Neural cell (in vitro differentiated cells): ENCODE measurements around the gene RPL15. TPM values are rescaled to one million over a fixed set of nuclear protein-coding genes. Genes with fewer than 3 reads are reported as not detected.

Source experiments
- H2AFZ ChIP-seq: fragments of 200-600, 300-800 bp; sonication (generic), shearing (Covaris generic); 2 replicates; pipeline ENCODE4 v1.6.0; 2014; ENCODE audit warnings: low read depth, mild to moderate bottlenecking, antibody characterized with exemption, low read length, moderate library complexity
- H3F3A ChIP-seq: fragments of 200-600 bp; shearing (Covaris generic); 2 replicates; pipeline ENCODE4 v1.6.1; 2016; ENCODE audit warnings: mild to moderate bottlenecking, moderate library complexity, mixed read lengths, antibody characterized with exemption, low read length; ENCODE audit not compliant: insufficient read depth, poor library complexity, severe bottlenecking
- H3K27ac ChIP-seq: fragments of 200-600, 300-800 bp; sonication (generic), shearing (Covaris generic); 2 replicates; pipeline ENCODE4 v1.5.1; 2014; ENCODE audit warnings: mild to moderate bottlenecking, low read length, moderate library complexity
- H3K27me3 ChIP-seq: fragments of 300-800, 200-600 bp; sonication (generic), shearing (Covaris generic); 2 replicates; pipeline ENCODE4 v1.6.0; 2014; ENCODE audit warnings: mild to moderate bottlenecking, low read depth, low read length, moderate library complexity; ENCODE audit not compliant: insufficient read depth
- H3K36me3 ChIP-seq: fragments of 300-800, 200-600 bp; sonication (generic), shearing (Covaris generic); 2 replicates; pipeline ENCODE4 v1.5.1; 2014; ENCODE audit warnings: mild to moderate bottlenecking, antibody characterized with exemption, low read length, moderate library complexity; ENCODE audit not compliant: insufficient read depth
- H3K4me2 ChIP-seq: fragments of 300-800, 200-600 bp; sonication (generic), shearing (Covaris generic); 2 replicates; pipeline ENCODE4 v1.6.0; 2014; ENCODE audit warnings: mild to moderate bottlenecking, low read length
- H3K4me3 ChIP-seq: fragments of 300-800, 200-600 bp; sonication (generic), shearing (Covaris generic); 2 replicates; pipeline ENCODE4 v1.5.1; 2014; ENCODE audit warnings: mild to moderate bottlenecking, low read length, moderate library complexity
- H3K79me2 ChIP-seq: fragments of 200-600 bp; shearing (Covaris generic); replicated peaks from 2 replicates; pipeline ENCODE4 v1.6.0; 2014; ENCODE audit warnings: mild to moderate bottlenecking, low read length, moderate library complexity; ENCODE audit not compliant: insufficient read depth
- H3K9ac ChIP-seq: fragments of 300-800, 200-600 bp; sonication (generic), shearing (Covaris generic); 2 replicates; pipeline ENCODE4 v1.6.1; 2016; ENCODE audit warnings: mild to moderate bottlenecking, low read length, mixed read lengths
- H3K9me2 ChIP-seq: fragments of 200-600 bp; shearing (Covaris generic); 2 replicates; pipeline ENCODE4 v1.6.1; 2016; ENCODE audit warnings: mild to moderate bottlenecking, low read length, mixed read lengths; ENCODE audit not compliant: insufficient read depth
- H3K9me3 ChIP-seq: fragments of 200-600, 300-800 bp; sonication (generic), shearing (Covaris generic); 2 replicates; pipeline ENCODE4 v1.6.1; 2016; ENCODE audit warnings: mild to moderate bottlenecking, mixed run types, low read length, moderate library complexity, mixed read lengths
- H4K20me1 ChIP-seq: fragments of 200-600 bp; shearing (Covaris generic); 2 replicates; pipeline ENCODE4 v1.6.1; 2016; ENCODE audit warnings: mild to moderate bottlenecking, mixed run types; ENCODE audit not compliant: insufficient read depth
- CTCF ChIP-seq: fragments of 450-650 bp; IDR thresholded peaks from 2 replicates; pipeline ENCODE4 v1.5.1; 2014; ENCODE audit warnings: antibody characterized with exemption, mild to moderate bottlenecking, moderate library complexity; ENCODE audit not compliant: poor library complexity, severe bottlenecking
- EP300 ChIP-seq: fragments of 450-650 bp; conservative IDR thresholded peaks from 2 replicates; pipeline ENCODE4 v1.6.1; 2014; ENCODE audit warnings: antibody characterized with exemption, mild to moderate bottlenecking, moderate library complexity; ENCODE audit not compliant: poor library complexity, severe bottlenecking
- EZH2 ChIP-seq: fragments of 200-600, 300-800 bp; shearing (Covaris generic), sonication (generic); IDR thresholded peaks from 2 replicates; pipeline ENCODE4 v1.6.1; 2014; ENCODE audit warnings: antibody characterized with exemption, low read length, borderline replicate concordance, mild to moderate bottlenecking; ENCODE audit not compliant: insufficient read depth, poor library complexity, severe bottlenecking
- MXI1 ChIP-seq: fragments of 450-650 bp; conservative IDR thresholded peaks from 2 replicates; pipeline ENCODE4 v1.6.1; 2014; ENCODE audit warnings: antibody characterized with exemption, mild to moderate bottlenecking; ENCODE audit not compliant: poor library complexity, severe bottlenecking
- POLR2AphosphoS5 ChIP-seq: IDR thresholded peaks from 2 replicates; pipeline ENCODE4 v1.6.1; 2012
- RAD21 ChIP-seq: fragments of 450-650 bp; conservative IDR thresholded peaks from 2 replicates; pipeline ENCODE4 v1.6.1; 2014; ENCODE audit warnings: antibody characterized with exemption, mild to moderate bottlenecking, moderate library complexity
- REST ChIP-seq: IDR thresholded peaks from 2 replicates; pipeline ENCODE4 v1.6.1; 2012; ENCODE audit warnings: borderline replicate concordance
- SMC3 ChIP-seq: fragments of 450-650 bp; conservative IDR thresholded peaks from 2 replicates; pipeline ENCODE4 v1.6.1; 2014; ENCODE audit warnings: antibody characterized with exemption, mild to moderate bottlenecking, moderate library complexity; ENCODE audit not compliant: poor library complexity
- TAF1 ChIP-seq: IDR thresholded peaks from 2 replicates; pipeline ENCODE4 v1.6.1; 2012; ENCODE audit warnings: low read depth
- polyA plus RNA-seq: library from polyadenylated mRNA; depleted of rRNA; stranded (reverse); fragments of >200 nt; gene quantifications from 2 replicates; pipeline ENCODE4 v1.2.3, GENCODE V29; 2014

The RPL15 gene
- polyA plus RNA-seq, 1 donor from 2014 or later: 3,247 TPM

- Histone ChIP-seq H3K36me3 (no peaks in the 10 kb centered on the region), H2AFZ (no peak overlapping the region), H3K9ac (no peak overlapping the region), H3K27me3 (no peaks in the 10 kb centered on the region), H4K20me1 (no peaks in the 10 kb centered on the region), H3K9me2 (no peaks in the 10 kb centered on the region), H3K4me2 (no peak overlapping the region), H3K79me2 (peaks cover 3% of the 10 kb centered on the region), H3K9me3 (no peaks in the 10 kb centered on the region), H3F3A (no peaks in the 10 kb centered on the region), H3K27ac (no peak overlapping the region), H3K4me3 (no peak overlapping the region)
- TF ChIP-seq TAF1 (no peak), MXI1 (no peak), CTCF (no peak), POLR2AphosphoS5 (no peak), RAD21 (no peak), REST (no peak), EP300 (no peak), EZH2 (no peak), SMC3 (no peak)
Observed at GRCh38 chr3:23885210-23885609, 31.7 kb upstream of the RPL15 start.

GRCh38 chr3:23886311-23886710, 30.6 kb upstream of the RPL15 start:
- Histone ChIP-seq H3K4me3 (no peak overlapping the region), H3K4me2 (no peak overlapping the region), H3K36me3 (no peaks in the 10 kb centered on the region), H3K9me2 (no peaks in the 10 kb centered on the region), H3K27ac (no peak overlapping the region), H3K9ac (no peak overlapping the region), H3F3A (no peaks in the 10 kb centered on the region), H3K79me2 (peaks cover 3% of the 10 kb centered on the region), H2AFZ (no peak overlapping the region), H3K27me3 (no peaks in the 10 kb centered on the region), H4K20me1 (no peaks in the 10 kb centered on the region), H3K9me3 (no peaks in the 10 kb centered on the region)
- no peak for TF ChIP-seq POLR2AphosphoS5
- no peak for TF ChIP-seq MXI1
- no peak for TF ChIP-seq CTCF
- no peak for TF ChIP-seq SMC3
- TF ChIP-seq EZH2: no peak
- TF ChIP-seq TAF1: no peak
- TF ChIP-seq RAD21: no peak
- TF ChIP-seq REST: no peak
- no peak for TF ChIP-seq EP300
